Vagina (tissue), 2 donors: ENCODE data around the gene CMIP. TPM values are rescaled to one million over a fixed set of nuclear protein-coding genes. Genes with fewer than 3 reads are reported as not detected.

ENCODE experiments used
- DNase-seq, 2 donors: peaks; one replicate each; pipeline ENCODE4 v3.0.0-alpha.2; 2017; ENCODE audit errors: extremely low spot score in 2 of 2
- H3K27ac ChIP-seq: fragments of 200-600 bp; sonication (generic); one replicate; pipeline ENCODE4 v1.5.1; 2019
- H3K27me3 ChIP-seq: fragments of 200-600 bp; sonication (generic); one replicate; pipeline ENCODE4 v1.5.1; 2019
- H3K36me3 ChIP-seq, 2 donors: fragments of 200-600 bp; sonication (generic); one replicate each; pipeline ENCODE4 v1.5.1; 2017 to 2019
- H3K4me1 ChIP-seq: fragments of 200-600 bp; sonication (generic); one replicate; pipeline ENCODE4 v1.5.1; 2019
- H3K4me3 ChIP-seq, 2 donors: fragments of 200-600 bp; sonication (generic); 1 replicate in 1 of 2; 2 replicates in 1 of 2; pipeline ENCODE4 v1.5.1; 2016 to 2019
- H3K9me3 ChIP-seq: fragments of 200-600 bp; sonication (generic); one replicate; pipeline ENCODE4 v1.5.1; 2019
- POLR2A ChIP-seq, 2 donors: fragments of 450-650 bp; IDR thresholded peaks; one replicate each; pipeline ENCODE4 v1.6.1; 2017; ENCODE audit warnings: antibody characterized with exemption in 2 of 2, mild to moderate bottlenecking in 2 of 2, moderate library complexity in 2 of 2
- POLR2AphosphoS5 ChIP-seq, 2 donors: sonication (generic); formaldehyde crosslinking; IDR thresholded peaks; one replicate each; pipeline ENCODE4 v1.9.0; 2017; ENCODE audit warnings: antibody characterized with exemption in 2 of 2, mild to moderate bottlenecking in 2 of 2, low read depth in 1 of 2; ENCODE audit not compliant: insufficient read depth in 1 of 2
- intact Hi-C: fragments of 100-400 bp; cut with DNase I; formaldehyde crosslinking; loops from one replicate; pipeline ENCODE4 v1.15.1; 2023
- total RNA-seq: library from RNA; depleted of rRNA; stranded (reverse); fragments of >200 nt; gene quantifications from one replicate; pipeline ENCODE4 v1.2.3, GENCODE V29; 2016
- TF ChIP-seq, protein P1 (sequence below), 3 experiments: fragments of 450-650 bp in 2 of 3; fragments of 200-600 bp in 1 of 3; sonication (generic) in 1 of 3; IDR thresholded peaks; one replicate each; pipeline ENCODE4 v1.5.1; 2017 to 2019; ENCODE audit warnings: antibody characterized with exemption in 3 of 3, mild to moderate bottlenecking in 2 of 3, moderate library complexity in 2 of 3

Gene CMIP
- total RNA-seq, 1 donor from 2014 or later, result 66.3 TPM

DNA sequence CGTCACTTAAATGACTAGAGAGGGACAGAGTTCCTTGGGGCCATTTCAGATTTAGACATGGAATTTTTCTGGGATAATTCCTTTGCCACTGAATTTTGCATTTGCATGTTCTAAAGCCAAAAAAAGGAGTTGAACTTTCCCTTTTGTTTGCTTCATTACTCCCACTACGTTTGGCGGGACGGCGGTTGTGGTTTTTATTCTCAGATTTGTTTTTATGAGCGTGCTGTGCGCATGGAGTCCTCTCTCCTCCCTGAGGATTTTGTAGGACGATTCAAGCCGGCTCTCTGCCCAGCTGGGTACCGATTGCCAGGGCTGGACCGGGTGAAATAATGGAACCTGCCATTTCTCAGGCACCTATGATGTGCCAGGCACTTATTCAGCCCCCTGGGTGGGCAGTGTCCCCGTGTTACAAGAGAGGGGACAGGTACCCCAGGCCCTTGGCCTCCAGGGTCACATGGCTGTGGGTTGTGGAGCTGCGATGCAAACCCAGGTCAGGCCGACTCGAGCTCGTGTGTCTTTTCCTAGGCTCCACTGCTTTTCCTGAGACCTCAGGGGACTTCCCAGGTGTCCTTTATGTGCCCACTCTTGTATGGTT lies 18.8 kb downstream of the CMIP start:
- H3K27me3 ChIP-seq, result no peaks in the 10 kb centered on the region
- TF ChIP-seq, protein P1, sequence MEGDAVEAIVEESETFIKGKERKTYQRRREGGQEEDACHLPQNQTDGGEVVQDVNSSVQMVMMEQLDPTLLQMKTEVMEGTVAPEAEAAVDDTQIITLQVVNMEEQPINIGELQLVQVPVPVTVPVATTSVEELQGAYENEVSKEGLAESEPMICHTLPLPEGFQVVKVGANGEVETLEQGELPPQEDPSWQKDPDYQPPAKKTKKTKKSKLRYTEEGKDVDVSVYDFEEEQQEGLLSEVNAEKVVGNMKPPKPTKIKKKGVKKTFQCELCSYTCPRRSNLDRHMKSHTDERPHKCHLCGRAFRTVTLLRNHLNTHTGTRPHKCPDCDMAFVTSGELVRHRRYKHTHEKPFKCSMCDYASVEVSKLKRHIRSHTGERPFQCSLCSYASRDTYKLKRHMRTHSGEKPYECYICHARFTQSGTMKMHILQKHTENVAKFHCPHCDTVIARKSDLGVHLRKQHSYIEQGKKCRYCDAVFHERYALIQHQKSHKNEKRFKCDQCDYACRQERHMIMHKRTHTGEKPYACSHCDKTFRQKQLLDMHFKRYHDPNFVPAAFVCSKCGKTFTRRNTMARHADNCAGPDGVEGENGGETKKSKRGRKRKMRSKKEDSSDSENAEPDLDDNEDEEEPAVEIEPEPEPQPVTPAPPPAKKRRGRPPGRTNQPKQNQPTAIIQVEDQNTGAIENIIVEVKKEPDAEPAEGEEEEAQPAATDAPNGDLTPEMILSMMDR (IDR thresholded peaks at IDR 0.05), result no peak
- no peak for TF ChIP-seq POLR2AphosphoS5 (IDR thresholded peaks at IDR 0.05; ENCODE audit: insufficient read depth in 1 of 2, low read depth in 1 of 2)
- no peak for TF ChIP-seq POLR2A (IDR thresholded peaks at IDR 0.05)
- DNase-seq, result no peak
- no peak overlapping the region for H3K4me3 ChIP-seq
- H3K36me3 ChIP-seq, result peaks cover 0 to 4% of the 10 kb centered on the region in 2 donors
- H3K27ac ChIP-seq, result peak overlapping the region; percentile 6
- H3K4me1 ChIP-seq, result peaks cover 65% of the 10 kb centered on the region
- intact Hi-C loops, result no loop called here
- H3K9me3 ChIP-seq, result no peaks in the 10 kb centered on the region

DNA sequence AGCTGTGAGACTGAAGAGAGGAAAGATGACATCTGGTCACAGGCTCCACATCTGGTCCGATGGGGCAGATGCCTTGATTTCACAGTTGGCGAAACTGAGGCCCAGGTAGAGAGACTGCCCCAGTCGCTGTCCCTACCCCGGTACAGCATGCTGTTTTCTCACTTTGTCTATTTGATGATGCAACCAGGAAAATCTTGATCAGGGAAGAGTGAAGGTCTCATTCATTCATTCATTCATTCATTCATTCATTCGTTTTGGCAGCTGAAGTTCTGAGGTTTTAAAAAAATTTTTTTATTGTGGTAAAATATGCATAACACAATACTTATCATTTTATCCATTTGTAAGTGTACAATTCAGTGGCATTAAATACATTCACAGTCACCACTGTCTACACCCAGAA lies 19.7 kb downstream of the CMIP start:
- Histone ChIP-seq H3K27ac (no peak overlapping the region), H3K27me3 (no peaks in the 10 kb centered on the region), H3K9me3 (no peaks in the 10 kb centered on the region), H3K4me1 (peaks cover 72% of the 10 kb centered on the region), H3K4me3 (no peak overlapping the region), H3K36me3 (no peaks in the 10 kb centered on the region)
- intact Hi-C loops, result no loop called here
- no peak for DNase-seq
- TF ChIP-seq, protein P1 (IDR thresholded peaks at IDR 0.05), result no peak
- TF ChIP-seq POLR2A (IDR thresholded peaks at IDR 0.05) (no peak), POLR2AphosphoS5 (IDR thresholded peaks at IDR 0.05; ENCODE audit: insufficient read depth in 1 of 2, low read depth in 1 of 2) (no peak)

DNA sequence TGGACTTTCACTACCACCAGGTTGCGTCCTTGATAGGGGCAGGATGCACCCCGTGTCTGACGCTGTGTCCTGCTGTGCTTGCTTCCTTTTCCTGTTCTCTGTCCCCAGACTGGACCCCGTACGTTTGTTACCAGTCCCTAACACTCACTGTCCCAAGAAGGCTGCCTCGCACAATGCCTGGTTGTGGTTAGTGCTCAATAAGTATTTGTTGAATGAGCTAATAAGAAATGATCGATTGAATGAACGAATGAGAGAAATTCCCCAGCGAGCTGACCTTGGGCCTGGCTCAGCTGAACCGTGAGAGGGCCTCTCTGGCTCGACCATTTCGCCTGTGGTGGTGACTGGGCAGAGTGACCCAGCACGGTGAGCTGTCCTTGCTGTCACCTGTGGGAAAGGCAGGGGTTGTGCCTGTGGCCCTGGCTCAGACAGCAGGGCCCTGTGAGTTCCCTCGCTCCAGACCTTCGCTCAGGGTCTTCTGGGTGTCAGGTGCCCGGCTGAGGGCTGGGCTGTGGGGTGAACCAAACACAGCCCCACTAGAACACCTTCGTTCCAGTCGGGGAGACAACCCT lies 20.9 kb downstream of the CMIP start:
- H3K4me1 ChIP-seq, result peaks cover 73% of the 10 kb centered on the region

DNA sequence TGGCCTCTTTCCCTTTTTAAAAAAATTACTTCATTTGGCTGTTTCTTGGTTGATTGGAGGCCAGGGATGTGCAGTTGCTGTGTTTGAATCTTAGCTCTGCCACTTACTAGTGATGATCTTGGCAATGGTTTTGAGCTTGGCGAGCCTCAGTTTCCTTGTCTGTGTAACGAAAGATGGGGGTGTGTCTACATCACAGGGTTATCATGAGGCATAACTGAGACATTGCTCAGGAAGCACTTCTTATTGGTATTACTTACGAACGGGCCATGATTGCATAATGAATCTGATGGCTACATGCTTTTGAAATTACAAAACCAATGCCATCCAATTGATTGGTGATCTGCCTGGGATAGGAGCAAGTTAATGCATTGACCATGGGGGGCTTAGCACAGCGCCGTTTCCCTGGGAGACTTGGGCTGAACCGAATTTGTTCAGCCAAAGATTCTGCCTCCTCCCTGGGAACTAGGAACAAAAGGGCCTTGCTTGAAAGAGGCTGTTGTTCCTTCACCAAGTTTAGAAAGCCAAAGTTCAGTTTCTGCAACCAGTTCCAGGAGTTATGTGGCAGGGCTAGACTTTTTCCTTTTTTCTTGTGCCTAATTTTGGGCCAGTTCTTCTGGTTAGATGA lies 21.9 kb downstream of the CMIP start:
- intact Hi-C loops, result no loop called here
- no peaks in the 10 kb centered on the region for H3K36me3 ChIP-seq
- TF ChIP-seq POLR2AphosphoS5 (IDR thresholded peaks at IDR 0.05; ENCODE audit: insufficient read depth in 1 of 2, low read depth in 1 of 2) (no peak), POLR2A (IDR thresholded peaks at IDR 0.05) (no peak)
- TF ChIP-seq, protein P1 (IDR thresholded peaks at IDR 0.05), result no peak
- no peak overlapping the region for H3K4me3 ChIP-seq
- H3K27ac ChIP-seq, result no peak overlapping the region
- no peaks in the 10 kb centered on the region for H3K27me3 ChIP-seq
- DNase-seq, result no peak
- peaks cover 66% of the 10 kb centered on the region for H3K4me1 ChIP-seq
- no peaks in the 10 kb centered on the region for H3K9me3 ChIP-seq

More for the DNA sequence above, 20.9 kb downstream of the CMIP start:
- Histone ChIP-seq H3K36me3 (no peaks in the 10 kb centered on the region), H3K4me3 (no peak overlapping the region), H3K9me3 (no peaks in the 10 kb centered on the region), H3K27me3 (no peaks in the 10 kb centered on the region), H3K27ac (no peak overlapping the region)
- intact Hi-C loops, result no loop called here
- TF ChIP-seq, protein P1 (IDR thresholded peaks at IDR 0.05), result no peak
- no peak for TF ChIP-seq POLR2AphosphoS5 (IDR thresholded peaks at IDR 0.05; ENCODE audit: insufficient read depth in 1 of 2, low read depth in 1 of 2)
- no peak for TF ChIP-seq POLR2A (IDR thresholded peaks at IDR 0.05)
- DNase-seq, result no peak

DNA sequence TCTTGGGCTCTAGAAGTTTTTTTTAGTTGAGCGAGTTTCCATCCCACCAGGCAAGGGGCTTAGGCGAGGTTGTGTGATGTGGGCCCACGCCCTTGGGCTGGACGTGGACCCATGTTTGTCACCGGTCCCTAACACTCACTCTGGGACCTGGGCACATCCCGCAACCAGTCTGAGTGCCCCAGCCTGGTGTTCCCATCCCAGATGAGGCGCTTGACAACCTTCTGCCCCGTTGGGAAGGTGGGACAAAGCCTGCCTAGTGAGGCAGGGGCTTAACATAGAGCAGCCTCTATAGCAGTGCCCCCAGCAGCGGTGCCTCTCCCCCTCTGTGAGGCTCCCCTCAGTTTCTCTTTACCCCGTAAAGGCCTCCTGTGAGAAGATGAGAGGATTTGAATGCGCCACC lies 22.5 kb downstream of the CMIP start:
- no peaks in the 10 kb centered on the region for H3K27me3 ChIP-seq
- H3K27ac ChIP-seq, result peak overlapping the region; percentile 1
- no peaks in the 10 kb centered on the region for H3K9me3 ChIP-seq
- H3K36me3 ChIP-seq, result no peaks in the 10 kb centered on the region
- no peak for DNase-seq
- H3K4me3 ChIP-seq, result no peak overlapping the region
- intact Hi-C loops, result no loop called here
- H3K4me1 ChIP-seq, result peaks cover 65% of the 10 kb centered on the region
- TF ChIP-seq POLR2A (IDR thresholded peaks at IDR 0.05) (no peak), POLR2AphosphoS5 (IDR thresholded peaks at IDR 0.05; ENCODE audit: insufficient read depth in 1 of 2, low read depth in 1 of 2) (no peak)
- TF ChIP-seq, protein P1 (IDR thresholded peaks at IDR 0.05), result no peak
